CD14-positive monocyte (primary cell): Measurements from ENCODE around the gene SF3A2. TPM values are rescaled to one million over a fixed set of nuclear protein-coding genes. Genes with fewer than 3 reads are reported as not detected.

Experiments used
- DNase-seq, 3 donors: peaks; one replicate each; pipeline ENCODE4 v3.0.0-alpha.2; 2011 to 2022
- H2AFZ ChIP-seq: 2 replicates; pipeline ENCODE4 v1.6.0; 2012; ENCODE audit warnings: mild to moderate bottlenecking, low read depth, low read length, inconsistent platforms; ENCODE audit not compliant: insufficient read depth, poor library complexity, severe bottlenecking
- H3K27ac ChIP-seq, 2 donors: 1 replicate in 1 of 2; 2 replicates in 1 of 2; pipeline ENCODE4 v1.5.1; 2012 to 2013; ENCODE audit warnings: low read length in 2 of 2, control low read depth in 1 of 2, inconsistent platforms in 1 of 2, low read depth in 1 of 2, mild to moderate bottlenecking in 1 of 2
- H3K27me3 ChIP-seq, 2 donors: one replicate each; pipeline versions ENCODE4 v1.6.0 to v1.6.1; 2011 to 2013; ENCODE audit warnings: low read length in 2 of 2; ENCODE audit not compliant: control insufficient read depth in 2 of 2, insufficient read depth in 2 of 2
- H3K36me3 ChIP-seq, 2 donors: replicated peaks in 1 of 2; 1 replicate in 1 of 2; 2 replicates in 1 of 2; pipeline versions ENCODE4 v1.5.1 to v1.6.1; 2012 to 2013; ENCODE audit warnings: low read length in 2 of 2, control low read depth in 1 of 2, inconsistent platforms in 1 of 2, mild to moderate bottlenecking in 1 of 2; ENCODE audit not compliant: insufficient read depth in 2 of 2, control insufficient read depth in 1 of 2
- H3K4me1 ChIP-seq, 2 donors: 1 replicate in 1 of 2; 2 replicates in 1 of 2; pipeline versions ENCODE4 v1.5.1 to v1.6.1; 2012 to 2013; ENCODE audit warnings: low read length in 2 of 2, control low read depth in 1 of 2, inconsistent platforms in 1 of 2, mild to moderate bottlenecking in 1 of 2, moderate library complexity in 1 of 2; ENCODE audit not compliant: insufficient read depth in 2 of 2, control insufficient read depth in 1 of 2
- H3K4me2 ChIP-seq: replicated peaks from 2 replicates; pipeline ENCODE3; 2012; ENCODE audit warnings: low read length, moderate library complexity, mild to moderate bottlenecking; ENCODE audit not compliant: poor library complexity, severe bottlenecking; ENCODE audit errors: extremely low read depth
- H3K4me3 ChIP-seq, 3 experiments: fragments of 200-600 bp in 1 of 3; sonication (generic) in 1 of 3; replicated peaks in 1 of 3; 1 replicate in 2 of 3; 2 replicates in 1 of 3; pipeline ENCODE4 v1.5.1; 2011 to 2013; ENCODE audit warnings: low read length in 3 of 3, mild to moderate bottlenecking in 3 of 3, control low read depth in 2 of 3, low read depth in 2 of 3, inconsistent platforms in 1 of 3, moderate library complexity in 1 of 3
- H3K79me2 ChIP-seq: 2 replicates; pipeline ENCODE4 v1.6.0; 2012; ENCODE audit warnings: mild to moderate bottlenecking, control low read depth, inconsistent platforms, low read length, moderate library complexity; ENCODE audit not compliant: insufficient read depth
- H3K9ac ChIP-seq: 2 replicates; pipeline ENCODE4 v1.6.0; 2017; ENCODE audit warnings: low read length, mild to moderate bottlenecking; ENCODE audit not compliant: insufficient read depth, poor library complexity, severe bottlenecking
- H3K9me3 ChIP-seq, 2 donors: replicated peaks in 1 of 2; 1 replicate in 1 of 2; 2 replicates in 1 of 2; pipeline versions ENCODE4 v1.5.1 to v1.6.1; 2012 to 2013; ENCODE audit warnings: low read length in 2 of 2, control low read depth in 1 of 2; ENCODE audit not compliant: control insufficient read depth in 1 of 2, insufficient read depth in 1 of 2
- H4K20me1 ChIP-seq: 2 replicates; pipeline ENCODE4 v1.6.0; 2012; ENCODE audit warnings: mild to moderate bottlenecking, low read length, control low read depth, moderate library complexity; ENCODE audit not compliant: insufficient read depth
- H3K27ac Mint-ChIP-seq, 7 donors: one replicate each; pipeline ENCODE4 v1.8.0; 2020; ENCODE audit warnings: mild to moderate bottlenecking in 7 of 7, mixed read lengths in 7 of 7, moderate library complexity in 6 of 7, inconsistent platforms in 2 of 7
- H3K27me3 Mint-ChIP-seq, 3 donors: one replicate each; pipeline ENCODE4 v1.8.0; 2021 to 2022; ENCODE audit warnings: low read depth in 3 of 3, mild to moderate bottlenecking in 3 of 3, mixed read lengths in 3 of 3, moderate library complexity in 3 of 3, inconsistent platforms in 1 of 3
- H3K36me3 Mint-ChIP-seq, 2 donors: one replicate each; pipeline ENCODE4 v1.8.0; 2020; ENCODE audit warnings: mixed read lengths in 2 of 2, inconsistent platforms in 1 of 2, mild to moderate bottlenecking in 1 of 2
- H3K4me1 Mint-ChIP-seq: one replicate; pipeline ENCODE4 v1.8.0; 2020; ENCODE audit warnings: mild to moderate bottlenecking, mixed read lengths
- H3K4me3 Mint-ChIP-seq, 2 donors: one replicate each; pipeline ENCODE4 v1.8.0; 2020; ENCODE audit warnings: mild to moderate bottlenecking in 2 of 2, mixed read lengths in 2 of 2, moderate library complexity in 1 of 2
- H3K9me3 Mint-ChIP-seq, 7 donors: one replicate each; pipeline ENCODE4 v1.8.0; 2020 to 2022; ENCODE audit warnings: mixed read lengths in 7 of 7, mild to moderate bottlenecking in 6 of 7, moderate library complexity in 6 of 7, inconsistent platforms in 2 of 7
- CTCF ChIP-seq: fragments of 200-600 bp; IDR thresholded peaks from one replicate; pipeline ENCODE4 v1.8.0; 2022; ENCODE audit warnings: antibody characterized with exemption, mild to moderate bottlenecking
- WGBS: methylation state at CpG from one replicate; pipeline ENCODE4 v1.1.5; 2013; ENCODE audit warnings: missing lambda C conversion rate; ENCODE audit not compliant: insufficient coverage; 5-methylcytosine and 5-hydroxymethylcytosine counted together
- intact Hi-C, 2 donors: fragments of 100-400 bp; cut with micrococcal nuclease; formaldehyde crosslinking; loops; one replicate each; pipeline versions ENCODE4 v1.15.0 to v1.15.1; 2023
- polyA plus RNA-seq, 3 donors: library from polyadenylated mRNA; depleted of rRNA in 1 of 3; unstranded in 2 of 3; stranded (reverse) in 1 of 3; fragments of 300-500 nt in 2 of 3; fragments of >200 nt in 1 of 3; fragmentation: Illumina TruSeq in 2 of 3; gene quantifications; 1 replicate in 2 of 3; 2 replicates in 1 of 3; pipeline ENCODE4 v1.2.3, GENCODE V29; 2012 to 2021

SF3A2 gene
- polyA plus RNA-seq, 3 donors: 8.0 to 70.8 (median 11.6) TPM

GRCh38 chr19:2194513-2195078 lies 42.0 kb upstream of the SF3A2 start:
- H3K27me3 ChIP-seq: no peaks in the 10 kb centered on the region
- H4K20me1 ChIP-seq: peaks cover 77% of the 10 kb centered on the region
- no peaks in the 10 kb centered on the region for H3K4me1 ChIP-seq
- no peaks in the 10 kb centered on the region for H3K4me1 Mint-ChIP-seq
- no peak overlapping the region for H3K4me3 ChIP-seq
- no peak overlapping the region for H3K9ac ChIP-seq
- H3K79me2 ChIP-seq: peaks cover 73% of the 10 kb centered on the region
- H3K36me3 ChIP-seq: peaks cover 66 to 92% of the 10 kb centered on the region in 2 donors
- TF ChIP-seq CTCF: no peak
- no peaks in the 10 kb centered on the region for H3K27me3 Mint-ChIP-seq
- H3K27ac ChIP-seq: no peak overlapping the region
- no peaks in the 10 kb centered on the region for H3K9me3 Mint-ChIP-seq
- no peak overlapping the region for H3K4me3 Mint-ChIP-seq
- H3K27ac Mint-ChIP-seq: no peak overlapping the region
- no peak for DNase-seq
- H3K9me3 ChIP-seq: no peaks in the 10 kb centered on the region
- H3K4me2 ChIP-seq: no peak overlapping the region
- intact Hi-C loops: no loop called here
- H3K36me3 Mint-ChIP-seq: peaks cover 62 to 90% of the 10 kb centered on the region in 2 donors
- H2AFZ ChIP-seq: no peak overlapping the region
- WGBS: 94% methylated on average over 19 of the region's 25 CpGs

GRCh38 chr19:2195361-2195760 lies 41.3 kb upstream of the SF3A2 start:
- H3K9ac ChIP-seq: no peak overlapping the region
- H3K4me3 ChIP-seq: no peak overlapping the region
- Mint-ChIP-seq H3K4me3 (no peak overlapping the region), H3K36me3 (peaks cover 58 to 88% of the 10 kb centered on the region in 2 donors), H3K27ac (peak overlapping the region in 2 of 7 donors; percentile 8 to 52), H3K27me3 (no peaks in the 10 kb centered on the region), H3K9me3 (no peaks in the 10 kb centered on the region), H3K4me1 (no peaks in the 10 kb centered on the region)
- DNase-seq: no peak
- peaks cover 67 to 92% of the 10 kb centered on the region in 2 donors for H3K36me3 ChIP-seq
- H3K27ac ChIP-seq: no peak overlapping the region
- H4K20me1 ChIP-seq: peaks cover 72% of the 10 kb centered on the region
- H3K9me3 ChIP-seq: no peaks in the 10 kb centered on the region
- TF ChIP-seq CTCF: no peak
- H3K4me2 ChIP-seq: no peak overlapping the region
- H3K27me3 ChIP-seq: no peaks in the 10 kb centered on the region
- WGBS: 100% methylated on average over 10 of the region's 13 CpGs
- no peaks in the 10 kb centered on the region for H3K4me1 ChIP-seq
- H2AFZ ChIP-seq: no peak overlapping the region
- intact Hi-C loops: no loop called here
- H3K79me2 ChIP-seq: peaks cover 66% of the 10 kb centered on the region
